ENCODE measurements around the gene EOGT. TPM values are rescaled to one million over a fixed set of nuclear protein-coding genes. Genes with fewer than 3 reads are reported as not detected.

The EOGT gene
- 67.2 and 74.9 TPM in 2 replicates for total RNA-seq

GRCh38 chr3:69013253-69014021, at the start of gene EOGT:
EOGT (minus strand) TSS chr3:69013684; CDS start chr3:69009846, 3,838 bp downstream.

GRCh38 chr3:69051756-69052471, 38.4 kb upstream of the EOGT start, which contains the start of gene TMF1:
TMF1 (minus strand) TSS chr3:69052333; CDS start chr3:69052086, 247 bp downstream.

Small RNA genes lying within 50 kb of the gene (small RNA-seq; reads per million reads assigned to genes)
- 0.61 reads per million, percentile 20 among the genes with 10 or more reads in this experiment for gene MIR3136

Other genes starting within 250 kb of the EOGT start
- gene TAFA4, start 81.1 kb downstream of the EOGT start, total RNA-seq = 0.11 TPM in 1 of 2 replicates, not detected in the other
- 61.0 and 136 TPM in 2 replicates for gene TMF1, start 38.6 kb upstream of the EOGT start, total RNA-seq
- 83.3 and 90.4 TPM in 2 replicates for gene UBA3, start 66.7 kb upstream of the EOGT start, total RNA-seq
- gene ARL6IP5, start 71.3 kb upstream of the EOGT start, total RNA-seq = 217 and 221 TPM in 2 replicates
- 0.22 and 0.39 TPM in 2 replicates for gene LMOD3, start 108.9 kb upstream of the EOGT start, total RNA-seq

Measured in articular chondrocyte of knee joint (primary cell).